ENCODE data around the gene FIBCD1.

The FIBCD1 gene

DNA sequence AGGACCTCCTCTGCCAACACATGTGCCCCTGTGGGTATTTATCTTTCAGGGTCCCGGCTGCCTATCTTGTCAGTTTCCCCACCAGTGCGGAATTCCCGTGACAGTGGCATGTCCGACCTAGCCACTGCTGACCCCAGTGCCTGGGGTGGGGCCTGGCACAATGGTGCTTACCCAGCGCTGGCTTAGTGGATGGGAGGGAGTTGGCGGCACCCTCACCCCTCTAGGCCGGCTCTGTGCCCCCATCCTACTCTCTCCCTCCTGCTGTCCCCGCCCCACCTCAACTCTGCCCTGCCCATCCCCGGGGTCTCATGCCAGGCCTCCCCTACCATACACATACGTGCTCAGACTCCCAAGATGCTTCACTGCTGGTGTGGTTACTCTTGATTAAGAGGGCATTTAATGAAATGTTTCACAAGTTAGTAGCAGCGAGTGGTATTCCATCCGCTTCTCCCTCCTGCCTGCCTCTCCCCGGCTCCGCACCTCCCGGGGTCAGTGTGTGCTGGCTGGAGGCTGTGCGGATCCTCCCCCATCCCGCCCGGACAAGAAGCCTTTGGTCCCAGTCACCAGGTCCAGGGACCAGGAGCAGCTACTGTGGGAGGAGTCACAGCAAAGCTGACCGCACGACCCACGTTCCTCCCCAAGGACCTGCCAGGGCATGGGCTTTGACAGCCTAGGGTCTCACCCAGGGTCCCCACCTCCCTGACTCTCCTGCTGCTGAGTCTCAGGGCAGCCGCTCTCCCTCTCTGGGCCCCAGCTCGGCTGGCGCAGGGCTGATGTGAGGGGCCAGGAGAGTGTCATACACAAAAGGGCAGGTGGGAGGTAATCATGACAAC, 32.9 kb downstream of the FIBCD1 start:
- no peak for DNase-seq

DNA sequence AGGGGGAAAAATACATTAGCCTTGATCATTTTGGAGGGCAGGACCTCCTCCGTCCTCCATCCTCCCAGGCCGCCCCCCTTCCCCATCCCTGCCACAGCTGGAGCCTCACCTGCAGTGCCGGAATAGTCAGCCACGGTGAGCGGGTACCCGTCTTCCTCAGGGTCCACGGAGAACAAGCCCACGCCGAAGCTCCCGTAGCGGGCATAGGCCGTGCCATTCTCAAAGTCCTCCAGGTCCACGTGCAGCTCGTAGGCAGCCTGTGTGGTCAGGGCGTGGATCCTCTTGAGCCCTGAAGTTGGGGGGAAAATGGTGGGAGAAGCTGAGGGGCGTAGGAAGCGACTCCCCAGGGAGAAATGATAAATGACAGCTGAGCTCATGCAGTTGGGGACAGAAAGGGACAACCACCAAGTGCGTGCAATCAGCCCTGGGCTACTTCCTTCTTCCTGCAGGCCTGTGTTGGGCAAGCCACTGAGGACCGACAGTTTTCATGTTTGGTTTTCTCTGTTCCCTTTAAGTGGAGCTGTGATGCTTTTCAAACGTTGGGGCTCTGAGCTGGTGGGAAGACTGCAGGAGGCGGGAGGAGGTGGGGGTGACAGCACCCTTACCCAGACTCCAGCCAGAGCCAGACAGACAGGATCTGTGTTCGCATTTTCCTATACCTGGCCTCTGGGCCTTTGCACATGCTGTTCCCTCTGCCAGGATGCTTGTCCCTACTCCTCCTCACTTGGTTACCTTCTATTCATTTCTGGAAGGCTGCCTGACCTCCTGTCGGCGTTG, 33.7 kb downstream of the FIBCD1 start:
- no peak for DNase-seq

DNA sequence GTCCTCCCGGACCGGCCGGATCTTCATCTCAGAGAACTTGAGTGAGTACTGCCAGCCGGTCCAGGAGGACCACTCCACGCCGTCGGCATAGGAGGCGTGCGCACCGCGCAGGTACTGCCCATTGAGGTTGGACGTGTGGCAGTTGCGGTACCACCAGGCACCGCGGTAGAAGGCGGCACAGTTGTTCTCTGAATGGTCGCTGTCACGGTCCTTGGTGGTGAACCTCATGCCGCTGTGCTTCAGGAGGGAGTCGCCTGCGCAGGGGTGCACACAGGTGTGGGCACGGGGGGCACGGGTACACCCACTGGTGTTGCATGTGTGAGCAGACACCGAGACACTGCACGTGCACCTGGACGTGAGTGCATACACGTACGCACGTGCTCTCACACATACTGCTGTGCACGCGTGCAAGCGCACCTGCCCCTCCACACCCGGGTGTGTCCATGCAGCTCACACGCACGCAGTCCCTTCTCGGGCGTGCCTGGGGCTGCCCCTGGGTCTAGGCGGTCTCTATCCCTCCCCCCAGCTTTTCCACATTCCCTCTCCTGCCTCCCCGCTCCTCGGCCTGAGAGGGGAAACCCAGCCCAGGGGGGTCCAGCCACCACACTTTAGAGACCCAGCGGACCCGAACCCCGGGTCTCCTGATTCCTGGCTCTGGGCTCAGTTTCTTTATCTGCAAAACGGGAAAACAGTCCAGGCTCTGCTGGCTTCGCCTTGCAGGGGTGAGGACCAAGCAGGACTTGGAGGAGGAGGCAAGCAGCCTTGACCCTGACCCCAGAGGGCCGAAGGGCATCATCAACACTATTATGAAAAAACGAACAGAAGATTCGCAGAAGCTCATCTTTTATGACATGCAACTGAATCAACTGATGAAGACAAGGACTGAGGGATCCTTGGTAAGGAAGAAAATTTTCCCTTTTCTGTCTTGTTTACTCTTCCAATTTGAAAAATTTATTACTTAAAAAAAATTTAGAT, 34.7 kb downstream of the FIBCD1 start:
- no peak for DNase-seq

DNA sequence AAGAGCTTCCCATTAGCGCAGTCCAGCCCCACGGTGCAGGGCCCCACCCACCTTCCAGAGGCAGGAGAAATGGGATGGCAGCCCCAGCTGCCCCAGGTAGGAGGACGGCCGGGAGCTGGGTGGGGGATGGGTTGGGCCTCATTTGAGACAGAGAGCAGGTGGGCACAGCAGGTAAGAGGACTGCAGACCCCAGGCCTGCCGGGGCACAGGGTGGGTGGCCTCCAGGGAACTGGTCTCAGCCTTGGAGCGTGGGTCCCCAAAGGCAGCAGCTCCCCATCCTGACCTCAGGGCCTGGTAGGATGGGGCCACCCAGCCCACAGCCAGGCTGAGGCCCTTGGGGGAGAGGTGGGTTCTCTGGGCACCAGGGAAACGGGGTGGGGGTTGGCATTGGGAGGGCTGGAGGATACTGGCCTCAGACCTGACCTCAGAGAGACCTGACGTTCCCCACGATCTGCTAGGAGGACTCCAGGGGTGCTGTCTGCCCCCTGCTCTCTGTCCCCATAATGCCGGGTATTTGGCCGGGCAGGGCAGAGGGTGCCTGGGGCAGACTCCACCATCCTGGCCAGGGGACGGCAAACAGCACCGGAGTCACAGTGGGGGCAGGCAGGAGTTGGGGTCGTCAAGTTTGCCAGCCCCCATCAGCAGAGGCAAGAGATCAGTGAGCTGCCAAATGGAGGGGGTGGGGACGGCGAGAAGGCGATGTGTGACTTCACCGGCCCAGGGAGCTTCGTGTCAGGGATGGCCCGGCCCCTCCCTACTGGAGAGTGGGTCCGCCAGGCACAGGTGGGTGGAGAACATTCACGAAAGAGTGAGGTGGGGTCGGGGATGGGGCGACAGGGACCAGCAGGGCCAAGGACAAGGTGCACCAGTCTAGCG, 35.6 kb downstream of the FIBCD1 start:
- DNase-seq = no peak

DNA sequence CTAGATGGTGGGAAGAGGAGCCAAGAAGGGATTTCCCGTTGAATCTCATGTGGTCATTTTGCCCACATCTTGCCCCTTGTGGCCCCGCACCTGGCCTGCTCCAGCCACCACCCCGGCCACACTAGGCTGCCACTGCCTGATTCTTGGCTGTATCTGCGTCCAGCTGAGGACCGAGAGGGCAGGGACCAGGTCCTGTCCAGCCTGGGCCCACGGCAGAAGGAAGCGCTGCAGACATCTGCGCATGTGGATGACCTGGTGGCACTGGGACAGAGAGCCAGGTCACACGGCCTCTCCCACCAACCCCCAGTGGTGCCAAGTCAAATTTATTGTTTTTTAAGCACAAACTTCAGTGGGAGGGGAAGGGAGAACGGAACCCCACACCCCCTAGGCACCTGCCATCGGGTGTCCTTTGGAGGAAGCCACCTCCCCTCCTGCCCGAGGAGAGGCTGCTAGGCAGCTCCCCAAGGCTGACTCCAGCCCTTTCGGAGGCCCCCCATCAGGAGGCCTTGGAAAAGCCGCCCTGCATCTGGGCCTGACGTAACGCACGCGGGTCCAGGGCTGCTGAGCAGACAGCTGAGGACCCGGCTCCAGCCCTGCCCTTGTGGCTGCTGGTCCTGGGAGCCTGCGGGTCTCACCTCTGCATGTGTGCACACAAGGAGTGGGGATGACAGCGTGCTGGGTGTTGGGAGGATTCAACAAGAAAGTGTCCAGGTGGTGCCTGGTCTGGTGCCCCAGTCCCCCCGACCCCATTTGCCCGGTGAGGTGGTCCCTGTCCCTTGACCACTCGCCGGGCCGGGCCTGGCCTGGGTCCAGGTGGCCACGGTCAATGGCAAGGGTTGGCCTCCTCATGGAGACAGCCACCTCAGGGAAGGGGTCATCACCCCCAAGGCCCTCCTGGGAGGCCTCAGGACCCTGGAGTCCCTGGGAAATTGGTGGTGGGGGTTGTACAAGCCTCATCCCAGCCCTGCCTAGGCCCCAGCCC, 36.6 kb downstream of the FIBCD1 start:
- DNase-seq = no peak

DNA sequence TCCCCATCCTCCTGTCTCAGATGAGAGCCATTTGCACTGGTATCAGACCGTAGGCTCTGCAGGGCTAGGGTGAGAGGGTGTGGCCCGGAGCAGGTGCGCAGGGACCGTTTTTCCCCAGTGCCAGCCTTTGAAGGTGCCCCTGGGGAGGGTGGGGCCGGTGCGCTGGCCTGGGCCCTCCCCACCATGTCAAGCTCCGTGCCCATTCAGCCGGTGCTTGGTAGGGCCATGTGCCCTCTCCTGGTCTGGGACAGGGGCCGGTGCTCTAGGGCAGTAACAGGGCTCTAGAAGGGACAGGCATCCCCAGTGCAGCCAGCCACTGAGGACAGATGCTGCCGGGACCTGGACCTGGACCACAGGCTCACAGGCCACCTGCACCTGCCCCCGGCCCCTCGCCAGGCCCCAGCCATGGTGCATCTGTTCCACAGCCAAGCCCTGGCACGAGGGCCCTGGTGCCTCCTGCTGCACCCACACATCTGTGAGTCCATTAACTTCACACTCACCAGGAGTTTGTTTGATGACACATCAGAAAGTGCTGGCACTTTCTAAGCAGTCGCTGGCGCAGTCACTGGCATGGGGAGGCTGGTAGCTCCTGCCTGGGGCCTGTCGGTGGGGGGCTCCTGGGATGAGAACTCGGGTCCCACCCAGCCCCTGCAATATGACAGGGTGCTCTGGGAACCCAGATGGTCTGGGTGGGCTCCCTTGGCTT, 37.4 kb downstream of the FIBCD1 start:
- no peak for DNase-seq

DNA sequence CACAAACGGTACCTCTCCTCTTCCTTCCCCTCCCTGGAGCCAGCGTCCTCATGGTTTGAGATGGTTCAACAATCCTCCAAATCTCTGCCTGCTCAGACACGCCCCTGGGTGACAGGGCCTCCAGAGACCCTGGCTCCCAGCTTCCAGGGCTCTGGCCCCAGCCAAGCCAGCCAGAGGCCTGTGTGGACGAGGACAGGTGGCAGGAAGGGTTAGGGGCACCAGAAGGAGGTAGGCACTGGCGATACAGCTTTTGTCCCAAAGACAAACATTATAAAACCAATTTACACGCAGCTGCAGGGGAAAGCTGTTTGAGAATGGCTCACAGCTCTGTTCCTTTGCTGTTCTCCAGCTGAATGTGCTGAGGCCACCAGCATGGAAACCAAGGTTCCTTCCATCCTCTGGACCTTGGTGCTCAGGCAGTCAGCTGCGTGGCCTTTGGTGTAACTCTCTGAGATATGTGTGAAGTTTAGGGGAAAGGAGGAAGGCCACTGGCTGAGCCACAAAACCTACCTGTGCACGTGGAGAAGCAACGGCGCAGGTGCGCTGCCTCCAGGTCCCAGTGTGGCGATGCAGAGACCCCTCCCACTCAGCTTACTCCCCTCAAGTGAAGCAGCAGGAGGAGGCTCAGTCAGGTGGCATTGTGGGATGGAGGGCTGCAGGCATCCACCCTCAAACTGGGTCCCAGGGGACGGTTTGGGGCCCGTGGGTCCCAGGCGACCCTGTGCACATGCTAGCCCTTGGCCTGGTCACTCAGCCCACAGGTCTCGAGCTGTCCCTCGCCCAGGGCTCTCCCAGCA, 38.1 kb downstream of the FIBCD1 start:
- no peak for DNase-seq

DNA sequence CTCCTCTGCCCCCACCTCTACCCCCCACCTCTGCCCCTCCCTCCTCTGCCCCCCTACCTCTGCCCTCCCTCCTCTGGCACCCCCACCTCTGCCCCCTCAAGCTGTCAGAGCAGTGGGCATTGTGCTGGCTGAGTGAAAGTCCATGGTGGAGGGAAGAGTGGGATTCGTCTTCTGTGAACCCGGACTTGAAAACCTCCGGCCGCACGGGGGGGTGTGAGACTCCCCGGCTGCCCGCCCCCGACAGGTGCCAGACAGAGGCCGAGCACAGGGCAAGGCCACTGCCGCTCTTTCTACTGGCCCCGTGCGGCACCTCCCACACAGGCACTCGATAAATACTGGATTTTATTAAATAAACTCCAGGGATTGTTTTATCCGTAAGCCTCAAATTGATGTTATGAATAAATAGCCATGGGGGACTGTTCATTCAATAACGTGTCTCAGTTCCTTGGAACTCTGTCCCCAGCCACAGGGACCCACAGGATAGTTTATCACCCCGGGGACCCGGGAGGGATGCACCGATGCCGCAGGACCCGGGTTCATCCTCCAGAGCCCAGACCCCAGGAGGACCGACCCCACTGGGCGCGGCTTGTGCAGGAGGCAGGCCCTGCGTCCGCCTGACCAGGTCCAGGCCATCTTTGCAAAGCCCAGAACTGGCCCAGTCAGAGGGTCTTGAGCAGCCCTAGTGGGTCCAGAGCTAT, 39.8 kb downstream of the FIBCD1 start:
- DNase-seq = no peak

DNA sequence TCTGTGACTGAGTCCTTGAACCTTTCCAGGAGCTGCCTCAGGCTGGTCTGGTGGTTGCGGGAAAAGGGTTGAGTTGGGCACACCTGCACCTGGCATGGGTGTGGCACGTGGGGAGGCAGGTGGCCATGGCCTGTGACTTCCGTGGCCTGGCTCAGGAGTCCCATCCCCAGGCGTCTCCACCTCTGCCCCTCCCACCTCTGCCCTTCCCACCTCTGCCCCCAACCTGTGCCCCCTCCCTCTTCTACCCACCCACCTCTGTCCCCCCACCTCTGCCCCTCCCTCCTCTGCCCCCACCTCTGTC, 40.5 kb downstream of the FIBCD1 start:
- DNase-seq = no peak

DNA sequence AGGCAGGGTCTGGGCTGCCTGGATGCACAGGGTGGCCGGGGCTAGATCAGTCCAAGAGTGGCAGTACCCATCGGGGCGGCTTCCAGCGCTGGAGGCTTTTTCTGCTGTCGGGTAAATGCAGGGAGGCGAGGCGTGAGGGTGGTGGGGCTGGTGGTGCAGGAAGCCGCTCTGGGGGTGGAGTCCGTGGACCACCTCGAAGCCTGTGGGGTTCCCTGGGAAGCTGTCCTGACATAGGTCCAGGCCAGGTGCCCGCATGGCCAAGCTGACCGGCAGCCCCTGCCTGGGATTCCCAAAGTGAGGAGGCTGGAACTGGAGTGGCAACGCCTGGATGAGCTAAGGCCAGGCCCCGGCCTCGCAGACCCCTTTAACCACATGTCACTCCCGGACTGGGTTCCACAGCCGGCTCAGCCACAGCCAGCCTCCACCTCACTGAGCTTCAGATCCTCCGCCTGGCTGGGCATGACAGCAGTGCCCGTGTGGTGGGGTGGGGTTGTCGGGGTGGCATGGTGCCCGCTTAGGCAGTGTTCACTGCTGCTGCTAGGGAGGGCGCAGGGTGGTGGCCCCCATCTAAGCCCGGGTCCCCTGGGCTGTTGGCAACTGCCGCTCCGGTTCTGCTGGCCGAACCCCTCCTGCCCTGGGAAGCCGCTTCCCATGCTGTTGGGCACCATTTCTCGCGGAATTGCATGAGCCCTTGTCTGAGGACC, 41.0 kb downstream of the FIBCD1 start:
- DNase-seq = no peak

DNA sequence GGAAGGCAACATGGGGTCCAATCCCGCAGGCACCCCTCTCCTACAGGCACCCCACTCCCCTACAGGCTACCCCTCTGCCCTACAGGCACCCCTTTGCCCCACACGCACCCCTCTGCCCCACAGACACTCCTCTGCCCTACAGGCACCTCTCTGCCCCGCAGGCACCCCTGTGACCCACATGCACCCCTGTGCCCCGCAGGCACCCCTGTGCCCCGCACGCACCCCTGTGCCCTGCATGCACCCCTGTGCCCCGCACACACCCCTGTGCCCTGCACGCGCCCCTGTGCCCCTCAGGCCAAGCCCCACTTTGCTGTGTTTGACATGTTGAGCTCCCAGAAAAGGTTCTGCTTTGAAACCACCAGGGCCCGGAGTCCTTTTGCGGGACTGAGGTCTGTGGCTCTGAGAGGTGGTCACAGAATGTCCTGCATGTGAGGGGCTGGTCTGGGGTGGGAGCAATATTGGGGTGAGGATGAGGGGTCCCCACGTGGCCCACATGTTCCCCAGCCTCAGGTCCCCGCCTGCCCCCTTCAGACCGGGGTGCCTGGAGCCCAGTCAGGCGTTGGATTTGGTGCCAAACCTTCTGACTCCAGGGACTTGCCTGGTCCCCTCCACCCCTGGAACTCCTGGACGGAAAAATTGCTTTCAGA, 41.8 kb downstream of the FIBCD1 start:
- no peak for DNase-seq

DNA sequence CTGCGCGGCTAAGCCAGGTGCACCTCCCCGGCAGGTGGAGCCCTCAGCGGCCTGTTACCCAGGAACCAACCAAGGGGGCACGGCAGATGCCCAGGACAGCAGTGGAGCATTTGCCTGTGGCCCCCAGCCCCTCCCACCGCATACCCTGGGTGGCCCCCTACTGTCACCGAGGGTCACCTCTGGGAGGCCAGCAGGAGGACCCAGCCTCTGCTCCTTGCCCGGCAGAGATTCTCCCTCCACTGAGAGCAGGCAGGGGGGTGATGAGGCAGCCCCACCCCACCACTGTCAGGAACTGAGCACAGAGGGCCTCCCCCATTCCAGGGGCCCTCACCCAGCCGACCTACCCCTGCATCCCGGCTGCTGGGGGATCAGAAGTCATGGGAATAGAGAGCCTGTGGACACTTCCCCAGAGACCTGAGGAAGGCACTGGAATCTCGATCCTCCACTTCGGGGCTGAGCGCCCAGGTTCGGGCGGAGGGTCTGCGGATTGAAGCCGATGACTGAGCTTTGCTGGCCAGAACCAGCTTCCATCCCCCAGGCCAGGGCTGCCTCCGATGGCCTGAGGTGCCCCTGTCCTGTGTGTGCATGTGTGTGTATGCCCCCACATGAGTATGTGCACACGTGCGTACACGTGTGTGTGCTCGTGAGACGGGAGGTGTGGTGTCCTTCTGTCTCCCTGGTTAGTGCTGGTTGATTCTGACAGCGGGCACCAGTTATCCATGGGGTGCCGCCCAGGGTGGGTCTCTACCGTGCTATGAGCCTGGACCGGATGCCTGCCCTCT, 42.6 kb downstream of the FIBCD1 start, which contains the start of gene QRFP:
TSS of gene QRFP (minus strand) at position 580 of the 782 bp plus-strand sequence. CDS start 2,974 bp downstream, outside the sequence.
- DNase-seq = no peak

DNA sequence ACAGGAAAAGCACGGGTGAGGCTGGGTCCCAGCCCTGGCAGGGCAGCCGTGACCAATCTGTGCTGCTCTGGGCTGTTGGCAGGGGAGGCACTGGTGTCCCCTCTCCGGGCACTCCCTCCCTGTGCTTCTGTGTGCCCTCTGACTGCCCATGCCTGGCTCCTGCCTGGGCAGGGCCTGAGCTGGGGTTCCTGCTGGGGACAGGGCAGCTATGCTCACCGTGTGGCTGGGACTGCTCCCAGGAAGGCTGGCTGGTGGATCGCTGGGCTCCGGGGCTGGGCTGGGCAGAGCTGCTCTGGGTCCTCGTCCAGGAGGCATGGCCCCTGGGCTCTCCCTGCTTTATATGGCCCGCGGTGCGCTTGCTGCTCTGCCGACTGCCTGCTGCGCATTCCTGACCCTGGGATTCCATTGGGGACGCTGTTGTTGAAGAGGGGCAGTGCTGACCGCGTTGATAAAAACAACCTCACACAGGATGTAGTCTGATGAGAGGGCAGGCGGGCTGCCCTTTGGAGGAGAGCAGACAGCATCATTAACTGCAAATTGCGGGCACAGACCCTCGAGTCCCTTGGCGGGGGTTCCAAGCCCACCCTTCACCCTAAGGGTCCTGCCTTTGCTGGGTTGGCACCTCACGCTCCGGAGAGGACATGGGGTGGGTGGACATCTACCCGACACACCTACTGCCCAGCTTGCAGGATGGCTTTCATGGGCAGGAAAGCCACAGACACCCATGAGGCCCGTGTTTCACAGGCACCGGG, 43.4 kb downstream of the FIBCD1 start:
- no peak for DNase-seq

DNA sequence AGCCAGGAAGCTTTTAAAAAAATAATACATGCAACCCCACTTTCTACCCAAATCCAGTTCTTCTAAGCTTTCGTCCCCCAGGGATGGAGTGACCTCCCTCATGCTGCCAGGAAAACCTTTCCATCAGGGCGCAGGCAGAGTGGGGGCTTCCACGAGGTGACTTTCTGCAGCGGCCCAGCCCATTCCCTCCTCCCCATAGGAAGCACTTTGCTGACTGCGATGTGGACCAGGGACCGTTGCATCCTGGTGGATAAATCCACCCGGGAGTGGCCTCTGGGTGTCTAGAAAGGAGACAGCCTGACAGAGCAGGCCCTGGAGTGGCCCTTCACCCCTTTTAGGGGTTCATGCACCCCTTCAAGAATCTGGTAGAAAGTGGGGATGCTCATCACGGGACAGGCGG, 44.0 kb downstream of the FIBCD1 start:
- DNase-seq = no peak

DNA sequence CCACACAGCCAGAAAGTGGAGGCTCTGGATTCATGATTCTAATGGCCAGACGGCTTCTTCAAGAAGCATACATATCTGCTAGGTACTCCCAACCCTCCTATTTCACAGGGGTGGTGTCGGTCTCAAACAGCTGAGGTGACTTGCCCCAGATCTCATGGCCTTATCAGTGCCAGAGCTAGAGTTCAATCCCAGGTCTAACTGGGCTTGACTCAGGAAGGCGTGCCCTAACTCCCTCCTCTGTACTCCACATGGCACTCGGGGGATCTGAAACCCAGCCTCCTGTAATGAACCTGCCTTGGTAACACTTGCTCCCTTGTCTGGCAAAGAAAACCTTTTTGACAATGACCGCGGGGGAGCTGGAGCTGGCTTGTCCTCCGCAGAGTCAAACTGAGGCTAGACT, 44.5 kb downstream of the FIBCD1 start:
- no peak for DNase-seq

Measured in bone marrow (tissue), 2 donors.